Measurements from ENCODE around the gene VWA1. TPM values are rescaled to one million over a fixed set of nuclear protein-coding genes. Genes with fewer than 3 reads are reported as not detected.

The VWA1 gene
- total RNA-seq, 1 experiment from 2014 or later = 858 TPM

GRCh38 chr1:1437033-1437903 is 1.8 kb downstream of the VWA1 start:
- H3K4me1 ChIP-seq (ENCODE audit: control insufficient read depth, insufficient read depth, low read length) = peaks cover 65% of the 10 kb centered on the region
- POLR2A ChIA-PET = interaction anchor here (0.5 kb wide), 1 partner anchor 11 kb away, joined by 4 read pairs; no protein-coding TSS in a partner anchor
- no peaks in the 10 kb centered on the region for H3K9me3 ChIP-seq (ENCODE audit: control insufficient read depth, insufficient read depth, low read depth, low read length)
- in situ Hi-C loops (cut with HindIII; ENCODE audit: low pct_unique_long_range_greater_than_20kb, low sequenced_read_pairs) = no loop called here
- no peaks in the 10 kb centered on the region for H3K27me3 ChIP-seq (ENCODE audit: control insufficient read depth, insufficient read depth, low read length)
- no peak for ATAC-seq
- DNase-seq (ENCODE audit: low read depth, low spot score) = no peak
- peaks cover 2% of the 10 kb centered on the region; the same call in 1 of the 2 replicates for H3K36me3 ChIP-seq (ENCODE audit: control insufficient read depth, insufficient read depth, low read length)
- H3K4me3 ChIP-seq (ENCODE audit: low read depth in 2 of 2, low read length in 2 of 2) = peak overlapping the region; percentile 76 to 87
- 0 out of 2 replicates have a peak, but pooled peaks have one; percentile 15 for TF ChIP-seq SIN3A (IDR thresholded peaks at IDR 0.05; ENCODE audit: borderline replicate concordance, insufficient read depth, low read depth, low read length)
- no peak for TF ChIP-seq CTCF (IDR thresholded peaks at IDR 0.05)
- TF ChIP-seq POLR2AphosphoS5 (IDR thresholded peaks at IDR 0.05; ENCODE audit: low read depth, low read length) = no peak
- CTCF ChIA-PET = interaction anchor here (0.6 kb wide), 1 partner anchor 11 kb away, joined by 3 read pairs; no protein-coding TSS in a partner anchor
- BruUV-seq (replicated peaks) = no TSS peak
- H3K27ac ChIP-seq (ENCODE audit: low read length) = peak overlapping the region; percentile 94
- intact Hi-C loops (cut with micrococcal nuclease; ENCODE audit: unreplicated experiment) = loop anchor here (5.0 kb wide), 1 partner anchor 35 kb away; no protein-coding TSS in a partner anchor

- POLR2A ChIA-PET = no interaction called here
- Histone ChIP-seq H3K4me1 (ENCODE audit: control insufficient read depth, insufficient read depth, low read length) (peaks cover 59% of the 10 kb centered on the region), H3K36me3 (ENCODE audit: control insufficient read depth, insufficient read depth, low read length) (peaks cover 2% of the 10 kb centered on the region; the same call in 1 of the 2 replicates), H3K9me3 (ENCODE audit: control insufficient read depth, insufficient read depth, low read depth, low read length) (no peaks in the 10 kb centered on the region), H3K27me3 (ENCODE audit: control insufficient read depth, insufficient read depth, low read length) (no peaks in the 10 kb centered on the region), H3K4me3 (ENCODE audit: low read depth in 2 of 2, low read length in 2 of 2) (peak overlapping the region; percentile 76 to 87), H3K27ac (ENCODE audit: low read length) (peak overlapping the region; percentile 94)
- TF ChIP-seq POLR2AphosphoS5 (IDR thresholded peaks at IDR 0.05; ENCODE audit: low read depth, low read length) (no peak), TCF7L2 (IDR thresholded peaks at IDR 0.05; ENCODE audit: low read depth, low read length) (no peak), CTCF (IDR thresholded peaks at IDR 0.05) (no peak), REST (IDR thresholded peaks at IDR 0.05; ENCODE audit: insufficient read depth in 1 of 2, low read depth in 2 of 2, low read length in 1 of 2) (no peak), SIN3A (IDR thresholded peaks at IDR 0.05; ENCODE audit: borderline replicate concordance, insufficient read depth, low read depth, low read length) (no peak)
- ATAC-seq (no peak), DNase-seq (ENCODE audit: low read depth, low spot score) (no peak)
- CTCF ChIA-PET = interaction anchor here (0.6 kb wide), 1 partner anchor 11 kb away, joined by 3 read pairs; no protein-coding TSS in a partner anchor
- in situ Hi-C loops (cut with HindIII; ENCODE audit: low pct_unique_long_range_greater_than_20kb, low sequenced_read_pairs) (no loop called here), intact Hi-C loops (cut with micrococcal nuclease; ENCODE audit: unreplicated experiment) (loop anchor here (5.0 kb wide), 1 partner anchor 36 kb away; no protein-coding TSS in a partner anchor)
- no TSS peak for BruUV-seq (replicated peaks)
Observed at GRCh38 chr1:1437904-1438376, 2.5 kb downstream of the VWA1 start.
